Upper lobe of right lung (tissue), 1 donor: ENCODE data around the gene TMEM192. TPM values are rescaled to one million over a fixed set of nuclear protein-coding genes. Genes with fewer than 3 reads are reported as not detected.

Source experiments
- ATAC-seq: fragments of 200-7000 bp; cut with Tn5 transposase; one replicate; pipeline ENCODE4 v1.9.1; 2020; ENCODE audit warnings: mild to moderate bottlenecking, moderate library complexity
- DNase-seq: peaks from one replicate; pipeline ENCODE4 v3.0.0-alpha.2; 2020
- H3K27ac ChIP-seq: fragments of 200-600 bp; one replicate; pipeline ENCODE4 v1.8.0; 2022
- H3K27me3 ChIP-seq: fragments of 200-600 bp; one replicate; pipeline ENCODE4 v1.8.0; 2022; ENCODE audit warnings: mild to moderate bottlenecking
- H3K36me3 ChIP-seq: fragments of 200-600 bp; one replicate; pipeline ENCODE4 v1.8.0; 2022
- H3K4me1 ChIP-seq: fragments of 200-600 bp; one replicate; pipeline ENCODE4 v1.8.0; 2022
- H3K4me3 ChIP-seq: fragments of 200-600 bp; one replicate; pipeline ENCODE4 v1.8.0; 2022; ENCODE audit warnings: mild to moderate bottlenecking
- H3K9me3 ChIP-seq: fragments of 200-600 bp; one replicate; pipeline ENCODE4 v1.8.0; 2022
- CTCF ChIP-seq: fragments of 200-600 bp; IDR thresholded peaks from one replicate; pipeline ENCODE4 v1.8.0; 2022; ENCODE audit warnings: antibody characterized with exemption
- intact Hi-C: fragments of 100-400 bp; cut with DNase I; formaldehyde crosslinking; loops from one replicate; pipeline ENCODE4 v1.11.0; 2022
- total RNA-seq: library from RNA; stranded (reverse); fragmentation: NEBNext Ultra II Directional; extraction: Animal tissue kit (Norgen Biotek cat#: 25700); gene quantifications from one replicate; pipeline ENCODE4 v1.2.1, GENCODE V29; 2021
- donor health status: DM: no; HTN: yes; CAD: no; lungs with severe emphysema.

Gene TMEM192
- total RNA-seq, 1 donor from 2014 or later = 26.5 TPM

GRCh38 chr4:165115301-165115700 is 2.6 kb upstream of the TMEM192 start:
- H3K4me3 ChIP-seq = no peak overlapping the region
- intact Hi-C loops = no loop called here
- no peaks in the 10 kb centered on the region for H3K9me3 ChIP-seq
- H3K27me3 ChIP-seq = no peaks in the 10 kb centered on the region
- H3K36me3 ChIP-seq = no peaks in the 10 kb centered on the region
- no peak overlapping the region for H3K27ac ChIP-seq
- no peak for ATAC-seq
- no peak for DNase-seq
- TF ChIP-seq CTCF = no peak
- H3K4me1 ChIP-seq = peaks cover 7% of the 10 kb centered on the region

GRCh38 chr4:165111906-165112367 is 723 bp downstream of the TMEM192 start:
- no peak for DNase-seq
- peaks cover 7% of the 10 kb centered on the region for H3K4me1 ChIP-seq

GRCh38 chr4:165106518-165106917 is 6.1 kb downstream of the TMEM192 start:
- peaks cover 14% of the 10 kb centered on the region for H3K36me3 ChIP-seq
- no peaks in the 10 kb centered on the region for H3K4me1 ChIP-seq
- DNase-seq = no peak
- H3K27me3 ChIP-seq = no peaks in the 10 kb centered on the region
- ATAC-seq = no peak
- H3K27ac ChIP-seq = no peak overlapping the region
- intact Hi-C loops = no loop called here
- H3K4me3 ChIP-seq = no peak overlapping the region
- TF ChIP-seq CTCF = no peak
- H3K9me3 ChIP-seq = no peaks in the 10 kb centered on the region

More at GRCh38 chr4:165111906-165112367, 723 bp downstream of the TMEM192 start:
- Histone ChIP-seq H3K27ac (peak overlapping the region; percentile 94), H3K36me3 (no peaks in the 10 kb centered on the region), H3K9me3 (no peaks in the 10 kb centered on the region), H3K27me3 (no peaks in the 10 kb centered on the region), H3K4me3 (peak overlapping the region; percentile 96)
- intact Hi-C loops = no loop called here
- no peak for ATAC-seq
- TF ChIP-seq CTCF = no peak

- no peak for DNase-seq
- no peak for TF ChIP-seq CTCF
Measured at GRCh38 chr4:165101641-165102040, 11.0 kb downstream of the TMEM192 start.

GRCh38 chr4:165096776-165097175 is 15.9 kb downstream of the TMEM192 start:
- no peak for ATAC-seq
- intact Hi-C loops = no loop called here
- H3K9me3 ChIP-seq = no peaks in the 10 kb centered on the region

More at GRCh38 chr4:165101641-165102040, 11.0 kb downstream of the TMEM192 start:
- Histone ChIP-seq H3K4me1 (no peaks in the 10 kb centered on the region), H3K9me3 (no peaks in the 10 kb centered on the region), H3K27ac (no peak overlapping the region), H3K4me3 (no peak overlapping the region), H3K36me3 (peaks cover 53% of the 10 kb centered on the region), H3K27me3 (no peaks in the 10 kb centered on the region)
- intact Hi-C loops = no loop called here
- ATAC-seq = no peak

More at GRCh38 chr4:165096776-165097175, 15.9 kb downstream of the TMEM192 start:
- no peak for DNase-seq
- Histone ChIP-seq H3K36me3 (peaks cover 80% of the 10 kb centered on the region), H3K4me3 (no peak overlapping the region), H3K27ac (no peak overlapping the region), H3K4me1 (no peaks in the 10 kb centered on the region), H3K27me3 (no peaks in the 10 kb centered on the region)
- peak; percentile 45 for TF ChIP-seq CTCF
